Colonic mucosa (tissue), 4 donors: ENCODE measurements around the gene PPP1R3A. TPM values are rescaled to one million over a fixed set of nuclear protein-coding genes. Genes with fewer than 3 reads are reported as not detected.

Source experiments
- DNase-seq: peaks from one replicate; pipeline ENCODE4 v3.0.0-alpha.2; 2020
- H3K27ac ChIP-seq: fragments of 200-600 bp; one replicate; pipeline ENCODE4 v1.8.0; 2021
- H3K27me3 ChIP-seq: fragments of 200-600 bp; one replicate; pipeline ENCODE4 v1.8.0; 2021
- H3K36me3 ChIP-seq: fragments of 200-600 bp; one replicate; pipeline ENCODE4 v1.8.0; 2021
- H3K4me1 ChIP-seq: fragments of 200-600 bp; one replicate; pipeline ENCODE4 v1.8.0; 2021; ENCODE audit warnings: mild to moderate bottlenecking
- H3K4me3 ChIP-seq: fragments of 200-600 bp; one replicate; pipeline ENCODE4 v1.8.0; 2021
- H3K9ac ChIP-seq, 2 donors: one replicate each; pipeline ENCODE4 v1.7.0; 2013; ENCODE audit warnings: control low read depth in 2 of 2, low read depth in 2 of 2, low read length in 2 of 2
- H3K9me3 ChIP-seq: fragments of 200-600 bp; one replicate; pipeline ENCODE4 v1.8.0; 2021
- intact Hi-C: fragments of 100-400 bp; cut with DNase I; formaldehyde crosslinking; loops from one replicate; pipeline ENCODE4 v1.14.1; 2022
- total RNA-seq, 2 donors: library from RNA; stranded (reverse); fragmentation: NEBNext Ultra II Directional in 1 of 2; extraction: Animal tissue kit (Norgen Biotek cat#: 25700) in 1 of 2; gene quantifications; one replicate each; pipeline ENCODE4 v1.2.1, GENCODE V29; 2021
- TF ChIP-seq, protein P1 (sequence below): fragments of 200-600 bp; IDR thresholded peaks from one replicate; pipeline ENCODE4 v1.8.0; 2022; ENCODE audit warnings: antibody characterized with exemption, mild to moderate bottlenecking
- donor health status: healthy.
- donor health status: DM: no; HTN: no; CAD: no.
- donor health status: DM: no; HTN: no; CAD: no.

Gene PPP1R3A
- total RNA-seq, 2 donors from 2014 or later, result not detected

- H3K4me3 ChIP-seq, result no peak overlapping the region
- H3K9me3 ChIP-seq, result no peaks in the 10 kb centered on the region
- no peak overlapping the region for H3K27ac ChIP-seq
- intact Hi-C loops, result no loop called here
- no peak overlapping the region for H3K9ac ChIP-seq
- no peaks in the 10 kb centered on the region for H3K4me1 ChIP-seq
- no peaks in the 10 kb centered on the region for H3K36me3 ChIP-seq
- no peaks in the 10 kb centered on the region for H3K27me3 ChIP-seq
- DNase-seq, result no peak
- TF ChIP-seq, protein P1, sequence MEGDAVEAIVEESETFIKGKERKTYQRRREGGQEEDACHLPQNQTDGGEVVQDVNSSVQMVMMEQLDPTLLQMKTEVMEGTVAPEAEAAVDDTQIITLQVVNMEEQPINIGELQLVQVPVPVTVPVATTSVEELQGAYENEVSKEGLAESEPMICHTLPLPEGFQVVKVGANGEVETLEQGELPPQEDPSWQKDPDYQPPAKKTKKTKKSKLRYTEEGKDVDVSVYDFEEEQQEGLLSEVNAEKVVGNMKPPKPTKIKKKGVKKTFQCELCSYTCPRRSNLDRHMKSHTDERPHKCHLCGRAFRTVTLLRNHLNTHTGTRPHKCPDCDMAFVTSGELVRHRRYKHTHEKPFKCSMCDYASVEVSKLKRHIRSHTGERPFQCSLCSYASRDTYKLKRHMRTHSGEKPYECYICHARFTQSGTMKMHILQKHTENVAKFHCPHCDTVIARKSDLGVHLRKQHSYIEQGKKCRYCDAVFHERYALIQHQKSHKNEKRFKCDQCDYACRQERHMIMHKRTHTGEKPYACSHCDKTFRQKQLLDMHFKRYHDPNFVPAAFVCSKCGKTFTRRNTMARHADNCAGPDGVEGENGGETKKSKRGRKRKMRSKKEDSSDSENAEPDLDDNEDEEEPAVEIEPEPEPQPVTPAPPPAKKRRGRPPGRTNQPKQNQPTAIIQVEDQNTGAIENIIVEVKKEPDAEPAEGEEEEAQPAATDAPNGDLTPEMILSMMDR, result no peak
Measured at GRCh38 chr7:113921363-113921762, 2.6 kb upstream of the PPP1R3A start.

DNA sequence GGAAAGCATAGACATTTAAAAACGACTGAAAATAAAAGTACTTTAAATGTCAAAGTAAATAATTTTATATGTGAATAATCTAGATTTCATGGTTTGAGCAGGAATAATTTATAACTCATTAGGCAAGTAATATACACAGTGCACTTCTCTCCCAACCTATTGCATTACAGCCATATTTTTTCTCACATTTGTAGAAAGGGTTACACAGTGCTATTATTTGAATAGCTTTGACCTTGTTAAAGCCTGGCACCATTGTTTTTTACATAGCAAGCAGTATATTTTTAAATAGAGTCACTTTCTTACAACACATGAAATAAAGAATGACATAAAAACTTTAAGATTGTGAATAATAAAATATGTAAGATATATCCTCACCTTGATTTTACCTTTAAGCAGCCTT, 969 bp downstream of the PPP1R3A start:
- Histone ChIP-seq H3K9ac (no peak overlapping the region), H3K9me3 (no peaks in the 10 kb centered on the region), H3K27me3 (no peaks in the 10 kb centered on the region), H3K36me3 (no peaks in the 10 kb centered on the region), H3K27ac (no peak overlapping the region), H3K4me3 (no peak overlapping the region), H3K4me1 (no peaks in the 10 kb centered on the region)
- no peak for DNase-seq
- TF ChIP-seq, protein P1, result no peak
- intact Hi-C loops, result no loop called here

DNA sequence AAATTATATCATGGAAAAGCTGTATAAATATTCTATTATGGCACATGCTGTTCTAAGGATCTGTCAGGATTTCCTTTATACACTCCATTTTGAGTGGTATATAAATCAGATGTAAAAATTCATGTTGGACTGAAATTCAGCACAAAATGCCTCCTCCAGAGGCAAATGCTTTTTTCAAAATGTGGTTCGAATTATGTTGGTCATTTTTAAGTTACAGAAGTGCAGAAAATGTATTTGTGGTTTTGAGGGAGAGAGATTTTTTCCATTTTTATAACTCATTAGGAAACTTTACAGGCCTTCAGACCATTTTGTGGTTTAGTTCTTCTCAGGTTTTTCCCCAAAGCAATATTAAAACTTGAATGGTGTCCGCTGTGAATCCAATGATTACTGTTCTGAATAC, 2.9 kb downstream of the PPP1R3A start:
- no peaks in the 10 kb centered on the region for H3K9me3 ChIP-seq
- H3K4me3 ChIP-seq, result no peak overlapping the region
- TF ChIP-seq, protein P1, result no peak
- H3K4me1 ChIP-seq, result no peaks in the 10 kb centered on the region
- no peaks in the 10 kb centered on the region for H3K27me3 ChIP-seq
- H3K36me3 ChIP-seq, result no peaks in the 10 kb centered on the region
- no peak overlapping the region for H3K9ac ChIP-seq
- intact Hi-C loops, result no loop called here
- H3K27ac ChIP-seq, result no peak overlapping the region
- DNase-seq, result no peak

DNA sequence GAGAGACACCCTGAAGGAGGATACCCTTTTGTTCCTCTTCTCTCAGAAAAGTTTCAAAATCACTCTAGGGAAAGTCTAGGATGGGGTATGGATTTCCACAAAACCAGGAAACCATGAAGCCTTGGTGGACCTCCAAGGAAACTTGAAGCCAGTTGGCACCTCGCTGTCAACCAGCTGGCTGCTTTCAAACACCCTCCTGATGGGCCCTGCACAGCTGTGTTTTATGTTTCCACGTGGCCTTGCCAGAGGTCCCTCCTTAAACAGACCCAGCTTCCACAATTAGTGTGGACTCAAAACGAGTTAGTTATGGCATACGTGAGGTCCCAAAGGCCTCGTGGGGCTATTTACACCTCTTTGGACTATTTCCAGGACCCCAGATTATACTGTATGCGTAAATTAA, 5.9 kb downstream of the PPP1R3A start:
- DNase-seq, result no peak
- no peaks in the 10 kb centered on the region for H3K9me3 ChIP-seq
- H3K36me3 ChIP-seq, result no peaks in the 10 kb centered on the region
- H3K4me1 ChIP-seq, result no peaks in the 10 kb centered on the region
- no peak overlapping the region for H3K4me3 ChIP-seq
- no peaks in the 10 kb centered on the region for H3K27me3 ChIP-seq
- no peak overlapping the region for H3K9ac ChIP-seq
- intact Hi-C loops, result no loop called here
- no peak overlapping the region for H3K27ac ChIP-seq
- TF ChIP-seq, protein P1, result no peak

GRCh38 chr7:113907617-113908016, 11.2 kb downstream of the PPP1R3A start:
- no peak overlapping the region for H3K9ac ChIP-seq
- H3K9me3 ChIP-seq, result no peaks in the 10 kb centered on the region
- no peaks in the 10 kb centered on the region for H3K36me3 ChIP-seq
- H3K4me3 ChIP-seq, result no peak overlapping the region
- no peak for DNase-seq
- H3K27ac ChIP-seq, result no peak overlapping the region
- H3K4me1 ChIP-seq, result no peaks in the 10 kb centered on the region
- no peaks in the 10 kb centered on the region for H3K27me3 ChIP-seq
- TF ChIP-seq, protein P1, result no peak
- intact Hi-C loops, result no loop called here

- TF ChIP-seq, protein P1, result no peak
- Histone ChIP-seq H3K4me1 (no peaks in the 10 kb centered on the region), H3K4me3 (no peak overlapping the region), H3K27ac (no peak overlapping the region), H3K9me3 (no peaks in the 10 kb centered on the region), H3K9ac (no peak overlapping the region), H3K27me3 (no peaks in the 10 kb centered on the region), H3K36me3 (no peaks in the 10 kb centered on the region)
- no peak for DNase-seq
- intact Hi-C loops, result no loop called here
Measured at GRCh38 chr7:113904521-113904920, 14.3 kb downstream of the PPP1R3A start.
